LNCaP clone FGC (cell line): ENCODE measurements around the gene KLRB1.
"Not testable (repeated sequence)": the region's sequence is repeated elsewhere in the genome, so short reads cannot be mapped to it uniquely, and the experiment has no call there.

Source experiments
- DNase-seq: peaks from one replicate; pipeline ENCODE4 v3.0.0-alpha.2; 2011; ENCODE audit warnings: low read depth
- H3K4me3 ChIP-seq: 2 replicates; pipeline ENCODE4 v1.5.1; 2011; ENCODE audit warnings: mild to moderate bottlenecking, low read depth, low read length, control low read depth

Gene KLRB1

DNA sequence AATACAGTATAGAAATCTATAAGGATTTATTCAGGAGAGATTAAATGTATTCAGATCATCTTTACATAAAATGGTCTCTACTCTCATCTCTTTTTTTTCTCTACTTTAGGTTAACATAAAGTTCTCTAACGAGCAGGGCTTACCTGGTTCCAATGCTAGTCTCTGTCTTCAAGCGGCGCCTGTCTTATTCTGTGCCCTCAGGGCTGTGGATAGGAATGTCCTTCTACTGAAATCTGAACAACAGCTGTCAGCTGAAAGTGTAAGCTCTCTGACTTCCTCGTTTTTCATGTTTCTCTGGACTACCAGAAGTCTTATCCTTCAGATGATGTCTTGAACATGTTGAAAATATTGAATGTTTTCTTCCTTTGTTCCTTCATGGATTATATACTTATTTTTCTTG, 62.2 kb downstream of the KLRB1 start:
- not testable (repeated sequence) for DNase-seq, H3K4me3 ChIP-seq
